A549 (cell line): Measurements from ENCODE around the gene ARHGAP22.

Source experiments
- CHD4 ChIP-seq: fragments of 200-600 bp; sonication (generic); IDR thresholded peaks from 2 replicates; pipeline ENCODE4 v1.6.1; 2016; ENCODE audit warnings: antibody characterized with exemption, mild to moderate bottlenecking, borderline replicate concordance
- JUN ChIP-seq, 2 experiments: fragments of >200 bp; sonication (Bioruptor Twin); formaldehyde crosslinking; IDR thresholded peaks; 2 replicates in 1 of 2; 3 replicates in 1 of 2; pipeline ENCODE4 v1.6.1; 2016 to 2017
- MAFK ChIP-seq: fragments of 450-650 bp; IDR thresholded peaks from 2 replicates; pipeline ENCODE4 v1.6.1; 2014; ENCODE audit not compliant: partially characterized antibody
- NFE2L2 ChIP-seq: fragments of 150-350 bp; conservative IDR thresholded peaks from 2 replicates; pipeline ENCODE4 v1.6.1; 2014; ENCODE audit warnings: low read length
- NR3C1 ChIP-seq: fragments of >200 bp; sonication (Bioruptor Twin); formaldehyde crosslinking; IDR thresholded peaks from 3 replicates; pipeline ENCODE4 v1.6.1; 2017
- POLR2A ChIP-seq: IDR thresholded peaks from 2 replicates; pipeline ENCODE4 v1.6.1; 2012; ENCODE audit warnings: mild to moderate bottlenecking, low read length
- RCOR1 ChIP-seq: fragments of 150-350 bp; IDR thresholded peaks from 2 replicates; pipeline ENCODE4 v1.6.1; 2014; ENCODE audit warnings: antibody characterized with exemption, low read length, low read depth
- RFX5 ChIP-seq: fragments of 450-650 bp; IDR thresholded peaks from 2 replicates; pipeline ENCODE4 v1.7.1; 2014; ENCODE audit warnings: antibody characterized with exemption, mild to moderate bottlenecking, moderate library complexity
- RNF2 ChIP-seq: fragments of 200-600 bp; sonication (generic); IDR thresholded peaks from 2 replicates; pipeline ENCODE4 v1.6.1; 2016; ENCODE audit warnings: low read depth, mild to moderate bottlenecking, antibody characterized with exemption, moderate library complexity, borderline replicate concordance
- SMC3 ChIP-seq: fragments of >200 bp; sonication (Bioruptor Twin); formaldehyde crosslinking; IDR thresholded peaks from 3 replicates; pipeline ENCODE4 v1.6.1; 2018; ENCODE audit warnings: inconsistent platforms
- ZC3H11A ChIP-seq: fragments of 450-650 bp; IDR thresholded peaks from 2 replicates; pipeline ENCODE4 v1.6.1; 2014; ENCODE audit warnings: antibody characterized with exemption, mild to moderate bottlenecking
- ZSCAN20 ChIP-seq: fragments of 250-450 bp; sonication (Bioruptor Pico); IDR thresholded peaks from 2 replicates; pipeline ENCODE4 v1.8.0; 2022; ENCODE audit warnings: mild to moderate bottlenecking, moderate library complexity
- TF ChIP-seq, protein P1 (sequence below): fragments of >200 bp; sonication (Bioruptor Twin); formaldehyde crosslinking; IDR thresholded peaks from 3 replicates; pipeline ENCODE4 v1.5.1; 2016
- TF ChIP-seq, protein P2 (sequence below): IDR thresholded peaks from 2 replicates; pipeline ENCODE4 v1.6.1; 2012; ENCODE audit warnings: low read depth, borderline replicate concordance

- TF ChIP-seq, protein P1, sequence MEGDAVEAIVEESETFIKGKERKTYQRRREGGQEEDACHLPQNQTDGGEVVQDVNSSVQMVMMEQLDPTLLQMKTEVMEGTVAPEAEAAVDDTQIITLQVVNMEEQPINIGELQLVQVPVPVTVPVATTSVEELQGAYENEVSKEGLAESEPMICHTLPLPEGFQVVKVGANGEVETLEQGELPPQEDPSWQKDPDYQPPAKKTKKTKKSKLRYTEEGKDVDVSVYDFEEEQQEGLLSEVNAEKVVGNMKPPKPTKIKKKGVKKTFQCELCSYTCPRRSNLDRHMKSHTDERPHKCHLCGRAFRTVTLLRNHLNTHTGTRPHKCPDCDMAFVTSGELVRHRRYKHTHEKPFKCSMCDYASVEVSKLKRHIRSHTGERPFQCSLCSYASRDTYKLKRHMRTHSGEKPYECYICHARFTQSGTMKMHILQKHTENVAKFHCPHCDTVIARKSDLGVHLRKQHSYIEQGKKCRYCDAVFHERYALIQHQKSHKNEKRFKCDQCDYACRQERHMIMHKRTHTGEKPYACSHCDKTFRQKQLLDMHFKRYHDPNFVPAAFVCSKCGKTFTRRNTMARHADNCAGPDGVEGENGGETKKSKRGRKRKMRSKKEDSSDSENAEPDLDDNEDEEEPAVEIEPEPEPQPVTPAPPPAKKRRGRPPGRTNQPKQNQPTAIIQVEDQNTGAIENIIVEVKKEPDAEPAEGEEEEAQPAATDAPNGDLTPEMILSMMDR, result no peak
- TF ChIP-seq JUN (IDR thresholded peaks at IDR 0.05) (no peak), CHD4 (no peak), SMC3 (no peak), MAFK (no peak), ZC3H11A (no peak), NR3C1 (no peak), RFX5 (no peak), POLR2A (no peak), RCOR1 (no peak), ZSCAN20 (no peak), NFE2L2 (no peak), RNF2 (no peak)
- TF ChIP-seq, protein P2, sequence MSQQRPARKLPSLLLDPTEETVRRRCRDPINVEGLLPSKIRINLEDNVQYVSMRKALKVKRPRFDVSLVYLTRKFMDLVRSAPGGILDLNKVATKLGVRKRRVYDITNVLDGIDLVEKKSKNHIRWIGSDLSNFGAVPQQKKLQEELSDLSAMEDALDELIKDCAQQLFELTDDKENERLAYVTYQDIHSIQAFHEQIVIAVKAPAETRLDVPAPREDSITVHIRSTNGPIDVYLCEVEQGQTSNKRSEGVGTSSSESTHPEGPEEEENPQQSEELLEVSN, result no peak
Observed at GRCh38 chr10:48572414-48572813, 32.5 kb downstream of the ARHGAP22 start.
